Measurements from ENCODE around the gene ZNF296. TPM values are rescaled to one million over a fixed set of nuclear protein-coding genes. Genes with fewer than 3 reads are reported as not detected.

Gene ZNF296
- total and polyA plus RNA-seq, 12 donors, result 0.15 to 0.95 (median 0.22) TPM; not detected in 5

DNA sequence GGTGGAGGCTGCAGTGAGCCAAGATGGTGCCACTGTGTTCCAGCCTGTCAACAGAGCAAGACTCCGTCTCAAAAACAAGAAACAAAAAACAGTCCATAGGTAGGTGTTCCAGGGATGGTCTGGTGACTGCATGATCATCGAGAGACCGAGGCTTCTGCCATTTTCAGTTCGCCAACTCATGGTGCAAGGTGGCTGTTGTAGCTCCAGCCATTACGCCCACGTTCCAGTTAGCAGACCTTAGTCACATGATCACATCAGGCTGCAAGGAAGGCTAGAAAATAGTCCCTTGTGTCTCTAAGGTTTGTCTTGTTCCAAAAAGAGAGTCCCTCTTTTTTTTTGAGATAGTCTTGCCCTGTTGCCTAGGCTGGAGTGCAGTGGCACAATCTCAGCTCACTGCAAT, 40.5 kb downstream of the ZNF296 start:
- Histone ChIP-seq H3K36me3 (peaks cover 0 to 82% (median 21%) of the 10 kb centered on the region in 9 donors), H3K4me3 (no peak overlapping the region), H3K4me1 (peaks cover 7 to 23% (median 19%) of the 10 kb centered on the region in 9 donors), H3K27me3 (no peaks in the 10 kb centered on the region), H3K27ac (no peak overlapping the region), H3K9me3 (peaks cover 0 to 5% (median 0%) of the 10 kb centered on the region in 11 donors)
- intact Hi-C loops (cut with DNase I), result no loop called here
- 98% methylated on average over 6 of the region's 6 CpGs for WGBS, 2 donors
- DNase-seq (no peak), ATAC-seq (no peak)
- TF ChIP-seq, protein P1, sequence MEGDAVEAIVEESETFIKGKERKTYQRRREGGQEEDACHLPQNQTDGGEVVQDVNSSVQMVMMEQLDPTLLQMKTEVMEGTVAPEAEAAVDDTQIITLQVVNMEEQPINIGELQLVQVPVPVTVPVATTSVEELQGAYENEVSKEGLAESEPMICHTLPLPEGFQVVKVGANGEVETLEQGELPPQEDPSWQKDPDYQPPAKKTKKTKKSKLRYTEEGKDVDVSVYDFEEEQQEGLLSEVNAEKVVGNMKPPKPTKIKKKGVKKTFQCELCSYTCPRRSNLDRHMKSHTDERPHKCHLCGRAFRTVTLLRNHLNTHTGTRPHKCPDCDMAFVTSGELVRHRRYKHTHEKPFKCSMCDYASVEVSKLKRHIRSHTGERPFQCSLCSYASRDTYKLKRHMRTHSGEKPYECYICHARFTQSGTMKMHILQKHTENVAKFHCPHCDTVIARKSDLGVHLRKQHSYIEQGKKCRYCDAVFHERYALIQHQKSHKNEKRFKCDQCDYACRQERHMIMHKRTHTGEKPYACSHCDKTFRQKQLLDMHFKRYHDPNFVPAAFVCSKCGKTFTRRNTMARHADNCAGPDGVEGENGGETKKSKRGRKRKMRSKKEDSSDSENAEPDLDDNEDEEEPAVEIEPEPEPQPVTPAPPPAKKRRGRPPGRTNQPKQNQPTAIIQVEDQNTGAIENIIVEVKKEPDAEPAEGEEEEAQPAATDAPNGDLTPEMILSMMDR (IDR thresholded peaks at IDR 0.05), result no peak

DNA sequence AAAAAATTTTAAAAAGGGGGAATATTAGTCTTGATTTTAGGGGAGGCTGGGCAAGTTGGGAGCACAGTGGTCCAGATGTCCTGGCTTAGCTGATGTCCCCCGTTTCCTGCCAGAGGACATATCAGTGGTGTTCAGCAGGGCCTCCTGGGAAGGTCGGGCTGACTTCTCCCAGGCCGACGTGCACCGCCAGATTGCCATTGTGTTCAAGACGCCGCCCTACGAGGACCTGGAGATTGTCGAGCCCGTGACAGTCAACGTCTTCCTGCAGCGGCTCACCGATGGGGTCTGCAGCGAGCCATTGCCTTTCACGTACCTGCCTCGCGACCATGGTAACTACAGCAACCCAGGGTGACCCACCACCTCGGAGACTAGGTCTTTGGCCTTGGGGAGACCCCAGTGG, 43.9 kb downstream of the ZNF296 start:
- WGBS, 2 donors, result 68 to 72% methylated on average over 18 of the region's 18 CpGs
- H3K4me1 ChIP-seq, result no peaks in the 10 kb centered on the region
- DNase-seq (no peak), ATAC-seq (no peak)
- H3K27me3 ChIP-seq, result no peaks in the 10 kb centered on the region
- no peak overlapping the region for H3K27ac ChIP-seq
- peaks cover 0 to 100% (median 44%) of the 10 kb centered on the region in 9 donors for H3K36me3 ChIP-seq
- H3K4me3 ChIP-seq, result no peak overlapping the region
- intact Hi-C loops (cut with DNase I), result no loop called here
- peaks cover 0 to 5% (median 0%) of the 10 kb centered on the region in 11 donors for H3K9me3 ChIP-seq
- TF ChIP-seq, protein P1 (IDR thresholded peaks at IDR 0.05), result no peak

DNA sequence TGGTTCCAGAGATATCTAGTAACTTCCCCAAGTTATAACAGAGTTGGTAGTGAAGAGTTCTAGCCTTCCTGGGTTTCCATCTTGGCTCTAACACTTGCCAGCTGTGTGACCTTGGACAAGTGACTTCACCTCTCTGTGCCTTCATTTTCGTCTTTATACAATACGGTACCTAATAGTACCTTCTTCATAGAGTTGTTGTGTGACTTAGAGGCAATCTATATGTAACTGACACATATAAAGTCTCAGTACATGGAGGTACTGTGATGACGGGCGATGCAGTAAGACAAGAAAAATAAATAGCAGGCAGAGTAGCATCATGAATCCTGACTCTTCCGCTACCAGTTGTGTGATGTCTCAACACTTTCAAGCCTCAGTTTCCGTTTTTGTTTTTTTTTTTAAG, 45.5 kb downstream of the ZNF296 start:
- H3K9me3 ChIP-seq, result peaks cover 0 to 5% (median 0%) of the 10 kb centered on the region in 11 donors
- no peak for DNase-seq
- intact Hi-C loops (cut with DNase I), result no loop called here
- no peak for ATAC-seq
- no peaks in the 10 kb centered on the region for H3K4me1 ChIP-seq
- peaks cover 0 to 100% (median 41%) of the 10 kb centered on the region in 9 donors for H3K36me3 ChIP-seq
- WGBS, 2 donors, result 91 to 95% methylated on average over 6 of the region's 6 CpGs
- no peak overlapping the region for H3K4me3 ChIP-seq
- H3K27ac ChIP-seq, result no peak overlapping the region
- H3K27me3 ChIP-seq, result no peaks in the 10 kb centered on the region
- TF ChIP-seq, protein P1 (IDR thresholded peaks at IDR 0.05), result no peak

DNA sequence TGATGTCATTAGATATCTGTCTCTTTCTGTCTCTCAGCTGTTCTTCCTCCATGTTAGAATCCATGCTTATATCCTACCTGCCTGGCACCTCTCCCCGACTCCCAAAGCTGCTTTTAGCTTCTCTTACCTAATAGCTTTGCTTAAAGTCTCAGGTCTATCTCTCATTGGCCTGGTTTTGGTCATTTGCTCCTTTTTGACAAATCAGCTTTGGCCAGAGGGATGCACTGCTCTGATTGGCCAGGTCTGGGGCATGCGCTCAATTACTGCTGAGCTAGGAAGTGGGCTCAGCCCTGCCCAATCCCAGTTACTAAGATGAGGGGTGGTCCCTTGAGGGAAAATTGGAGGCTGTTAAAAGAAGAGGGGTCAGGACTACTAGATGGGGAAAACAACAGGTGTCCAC, 48.9 kb downstream of the ZNF296 start:
- WGBS, 2 donors, result 92 to 97% methylated on average over 2 of the region's 2 CpGs
- H3K4me3 ChIP-seq, result no peak overlapping the region
- TF ChIP-seq, protein P1 (IDR thresholded peaks at IDR 0.05), result no peak
- H3K27me3 ChIP-seq, result no peaks in the 10 kb centered on the region
- H3K4me1 ChIP-seq, result no peaks in the 10 kb centered on the region
- H3K27ac ChIP-seq, result no peak overlapping the region
- peaks cover 0 to 95% (median 30%) of the 10 kb centered on the region in 9 donors for H3K36me3 ChIP-seq
- no peaks in the 10 kb centered on the region for H3K9me3 ChIP-seq
- ATAC-seq (no peak), DNase-seq (no peak)
- intact Hi-C loops (cut with DNase I), result no loop called here

Measured in heart right ventricle (tissue), 16 donors.